ENCODE data around the gene MLST8. TPM values are rescaled to one million over a fixed set of nuclear protein-coding genes. Genes with fewer than 3 reads are reported as not detected.

Gene MLST8
- total and polyA plus RNA-seq, 2 of the 8 experiments (the other 6 are each of a cell fraction or from before 2014, with no cell fraction given) = 67.6 to 321 TPM

DNA sequence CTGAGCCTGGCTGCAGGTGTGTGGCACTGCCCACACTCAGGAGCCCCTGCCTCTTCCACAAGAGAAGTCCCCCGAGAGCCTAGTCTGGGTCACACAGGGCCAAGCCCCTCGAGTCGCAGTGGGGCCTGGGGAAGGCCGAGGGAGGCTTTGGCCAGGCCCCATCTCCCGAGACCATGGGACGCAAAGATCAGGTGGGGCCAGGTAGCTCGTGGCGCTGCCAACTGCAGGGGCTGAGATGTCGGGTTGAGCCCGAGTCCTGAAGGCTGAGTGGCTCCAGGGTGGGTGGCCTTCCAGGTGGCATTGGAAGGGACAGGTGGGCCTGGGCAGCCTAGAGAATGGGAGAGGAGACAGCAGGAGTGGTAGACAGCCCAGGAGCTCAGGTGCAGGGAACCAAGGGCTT is 43.3 kb upstream of the MLST8 start:
- H4K91ac ChIP-seq (replicated peaks; ENCODE audit: insufficient read length, low read length) = no peak overlapping the region
- peak overlapping the region; percentile 49; the same call in 1 of the 2 replicates for H2BK5ac ChIP-seq (ENCODE audit: low read depth, low read length)
- no peak overlapping the region for H4K8ac ChIP-seq (ENCODE audit: extremely low read depth, insufficient read depth, low read length)
- H2BK20ac ChIP-seq (ENCODE audit: low read length) = no peak overlapping the region
- H3K4me2 ChIP-seq (ENCODE audit: insufficient read depth in 1 of 2, low read depth in 2 of 2, low read length in 2 of 2) = no peak overlapping the region
- FAIRE-seq (no peak), DNase-seq (ENCODE audit: low read depth in 1 of 2, low spot score in 2 of 2) (no peak)
- H3K27me3 ChIP-seq (replicated peaks in 1 of 4; ENCODE audit: control insufficient read depth in 3 of 4, extremely low read depth in 1 of 4, insufficient read depth in 3 of 4, low read length in 3 of 4) = no peaks in the 10 kb centered on the region
- H3K18ac ChIP-seq (ENCODE audit: extremely low read depth, low read length) = no peak overlapping the region
- H3K4me3 ChIP-seq (ENCODE audit: extremely low read depth in 1 of 4, insufficient read depth in 2 of 4, low read depth in 3 of 4, low read length in 4 of 4) = no peak overlapping the region
- H2BK120ac ChIP-seq (replicated peaks; ENCODE audit: low read depth, low read length) = no peak overlapping the region
- peaks cover 28% of the 10 kb centered on the region for H3K79me1 ChIP-seq (ENCODE audit: low read depth, low read length)
- H3K9ac ChIP-seq (replicated peaks in 1 of 4; ENCODE audit: extremely low read depth in 1 of 4, low read depth in 3 of 4, low read length in 3 of 4) = no peak overlapping the region
- H3K14ac ChIP-seq (ENCODE audit: insufficient read length) = no peak overlapping the region
- peaks cover 7 to 14% (median 11%) of the 10 kb centered on the region in 4 experiments; a peak in 7 of 8 replicates for H3K36me3 ChIP-seq (ENCODE audit: control insufficient read depth in 2 of 4, insufficient read depth in 4 of 4, low read length in 3 of 4)
- H3K23me2 ChIP-seq (ENCODE audit: low read depth, low read length) = peaks cover 2% of the 10 kb centered on the region; the same call in 1 of the 2 replicates
- H4K20me1 ChIP-seq (replicated peaks in 1 of 2; ENCODE audit: control insufficient read depth in 1 of 2, insufficient read depth in 2 of 2, low read length in 2 of 2) = peaks cover 30 to 50% of the 10 kb centered on the region in 2 experiments
- H3K4ac ChIP-seq (replicated peaks; ENCODE audit: insufficient read length, low read depth, low read length) = no peak overlapping the region
- 85% methylated on average over 9 of the region's 10 CpGs; no CpG with 5 or more reads in 1 of the 2 experiments for WGBS, 2 experiments (ENCODE audit: extremely low coverage in 1 of 2, insufficient coverage in 1 of 2, insufficient read length in 1 of 2, insufficient replicate concordance in 2 of 2, low coverage in 1 of 2, low lambda C conversion rate in 2 of 2, missing lambda C conversion rate in 1 of 2)
- no peak overlapping the region; the same call in 1 of the 2 replicates for H3K27ac ChIP-seq (ENCODE audit: low read depth, low read length)
- no peak overlapping the region for H2AFZ ChIP-seq (ENCODE audit: low read length)
- CTCF ChIA-PET (ENCODE audit: partially characterized antibody) = interaction anchor here (1.0 to 1.4 kb wide), 4 partner anchors 14 to 22 kb away, joined by 3 to 5 read pairs (median 4); partner anchors contain the start of gene RAB26
- peaks cover 0 to 17% of the 10 kb centered on the region in 2 experiments; a peak in 1 of 4 replicates for H3K9me3 ChIP-seq (ENCODE audit: insufficient read depth in 2 of 2, low read depth in 1 of 2, low read length in 1 of 2)
- no peak overlapping the region for H2BK12ac ChIP-seq (ENCODE audit: low read depth, low read length)
- no peak overlapping the region for H2AK5ac ChIP-seq (ENCODE audit: low read depth, low read length)
- H2BK15ac ChIP-seq (ENCODE audit: low read length) = no peak overlapping the region
- POLR2A ChIA-PET (ENCODE audit: partially characterized antibody) = interaction anchor here (0.6 to 15.0 kb wide), 6 partner anchors 10 to 196 kb away, joined by 4 to 312 read pairs (median 6); partner anchors contain the start of genes CASKIN1 and RAB26
- no peak for TF ChIP-seq SIX5 (IDR thresholded peaks at IDR 0.05; ENCODE audit: low read depth, low read length)
- no peak for TF ChIP-seq NANOG (IDR thresholded peaks at IDR 0.05; ENCODE audit: insufficient read depth, low read depth, low read length, poor library complexity, severe bottlenecking)
- TF ChIP-seq, protein P1, sequence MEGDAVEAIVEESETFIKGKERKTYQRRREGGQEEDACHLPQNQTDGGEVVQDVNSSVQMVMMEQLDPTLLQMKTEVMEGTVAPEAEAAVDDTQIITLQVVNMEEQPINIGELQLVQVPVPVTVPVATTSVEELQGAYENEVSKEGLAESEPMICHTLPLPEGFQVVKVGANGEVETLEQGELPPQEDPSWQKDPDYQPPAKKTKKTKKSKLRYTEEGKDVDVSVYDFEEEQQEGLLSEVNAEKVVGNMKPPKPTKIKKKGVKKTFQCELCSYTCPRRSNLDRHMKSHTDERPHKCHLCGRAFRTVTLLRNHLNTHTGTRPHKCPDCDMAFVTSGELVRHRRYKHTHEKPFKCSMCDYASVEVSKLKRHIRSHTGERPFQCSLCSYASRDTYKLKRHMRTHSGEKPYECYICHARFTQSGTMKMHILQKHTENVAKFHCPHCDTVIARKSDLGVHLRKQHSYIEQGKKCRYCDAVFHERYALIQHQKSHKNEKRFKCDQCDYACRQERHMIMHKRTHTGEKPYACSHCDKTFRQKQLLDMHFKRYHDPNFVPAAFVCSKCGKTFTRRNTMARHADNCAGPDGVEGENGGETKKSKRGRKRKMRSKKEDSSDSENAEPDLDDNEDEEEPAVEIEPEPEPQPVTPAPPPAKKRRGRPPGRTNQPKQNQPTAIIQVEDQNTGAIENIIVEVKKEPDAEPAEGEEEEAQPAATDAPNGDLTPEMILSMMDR (IDR thresholded peaks at IDR 0.05; ENCODE audit: control extremely low read depth in 1 of 3, insufficient read depth in 1 of 3, low read depth in 1 of 3, low read length in 3 of 3) = no peak
- TF ChIP-seq YY1 (IDR thresholded peaks at IDR 0.05; ENCODE audit: low read depth, low read length) = no peak
- TF ChIP-seq POU5F1 (IDR thresholded peaks at IDR 0.05; ENCODE audit: low read depth, low read length) = no peak
- no peak for TF ChIP-seq CEBPB (IDR thresholded peaks at IDR 0.05; ENCODE audit: low read depth, low read length)
- no peak for TF ChIP-seq RNF2 (IDR thresholded peaks at IDR 0.05; ENCODE audit: borderline replicate concordance, low read depth, low read length, missing control alignments, poor library complexity, severe bottlenecking)
- TF ChIP-seq RXRA (IDR thresholded peaks at IDR 0.05; ENCODE audit: insufficient read depth, low read depth, low read length) = no peak
- H3K4me1 ChIP-seq (replicated peaks in 1 of 4; ENCODE audit: control insufficient read depth in 3 of 4, insufficient read depth in 4 of 4, low read length in 3 of 4) = peaks cover 0 to 29% (median 17%) of the 10 kb centered on the region in 4 experiments; a peak in 5 of 7 replicates
- H3K79me2 ChIP-seq (ENCODE audit: control insufficient read depth in 1 of 2, insufficient read depth in 2 of 2, low read length in 2 of 2) = peaks cover 31 to 76% of the 10 kb centered on the region in 2 experiments
- no peak overlapping the region for H3K56ac ChIP-seq (replicated peaks; ENCODE audit: insufficient read length, low read depth, low read length)
- no peak overlapping the region for H4K5ac ChIP-seq (ENCODE audit: insufficient read length, low read depth, low read length)
- H3K23ac ChIP-seq (ENCODE audit: insufficient read length) = no peak overlapping the region

All from H1 (cell line).